ENCODE results near the gene BMPR1A. TPM values are rescaled to one million over a fixed set of nuclear protein-coding genes. Genes with fewer than 3 reads are reported as not detected.

The BMPR1A gene
- total RNA-seq, 2 experiments from 2014 or later = 10.8 to 13.6 TPM

- H3K36me3 Mint-ChIP-seq = peaks cover 10% of the 10 kb centered on the region
- H3K27me3 Mint-ChIP-seq = no peaks in the 10 kb centered on the region
- intact Hi-C loops (cut with micrococcal nuclease) = no loop called here
- CTCF ChIA-PET = no interaction called here
- H3K9me3 Mint-ChIP-seq = no peaks in the 10 kb centered on the region
- peaks cover 8% of the 10 kb centered on the region for H3K4me1 Mint-ChIP-seq (ENCODE audit: low read depth)
- POLR2A ChIA-PET = interaction anchor here (0.7 kb wide), 1 partner anchor 8 kb away, joined by 3 read pairs; no protein-coding TSS in a partner anchor
- no peak overlapping the region for H3K4me3 Mint-ChIP-seq
- no peak for DNase-seq
- H3K27ac Mint-ChIP-seq = no peak overlapping the region
These were observed 18.8 kb downstream of the BMPR1A start for GRCh38 chr10:86775056-86775869.

- CTCF ChIA-PET = no interaction called here
- intact Hi-C loops (cut with micrococcal nuclease) = no loop called here
- H3K4me3 Mint-ChIP-seq = no peak overlapping the region
These were observed 19.4 kb downstream of the BMPR1A start for GRCh38 chr10:86775870-86776180.

GRCh38 chr10:86779220-86780017 is 23.0 kb downstream of the BMPR1A start:
- H3K27ac Mint-ChIP-seq = no peak overlapping the region
- ChIA-PET POLR2A (no interaction called here), CTCF (interaction anchor here (0.6 kb wide), 1 partner anchor 181 kb away, joined by 3 read pairs; no protein-coding TSS in a partner anchor)
- H3K9me3 Mint-ChIP-seq = peaks cover 4% of the 10 kb centered on the region
- H3K4me1 Mint-ChIP-seq (ENCODE audit: low read depth) = peaks cover 18% of the 10 kb centered on the region
- intact Hi-C loops (cut with micrococcal nuclease) = no loop called here
- peaks cover 14% of the 10 kb centered on the region for H3K36me3 Mint-ChIP-seq
- DNase-seq = no peak
- no peaks in the 10 kb centered on the region for H3K27me3 Mint-ChIP-seq
- H3K4me3 Mint-ChIP-seq = no peak overlapping the region

More at GRCh38 chr10:86775870-86776180, 19.4 kb downstream of the BMPR1A start:
- Mint-ChIP-seq H3K27ac (no peak overlapping the region), H3K4me1 (ENCODE audit: low read depth) (peaks cover 6% of the 10 kb centered on the region), H3K36me3 (peaks cover 10% of the 10 kb centered on the region), H3K27me3 (no peaks in the 10 kb centered on the region), H3K9me3 (no peaks in the 10 kb centered on the region)
- DNase-seq = no peak
- POLR2A ChIA-PET = interaction anchor here (0.6 to 0.7 kb wide), 2 partner anchors 8 to 23 kb away, joined by 3 read pairs; no protein-coding TSS in a partner anchor

- ChIA-PET POLR2A (no interaction called here), CTCF (no interaction called here)
- no peak overlapping the region for H3K4me3 Mint-ChIP-seq
- intact Hi-C loops (cut with micrococcal nuclease) = no loop called here
- H3K27ac Mint-ChIP-seq = no peak overlapping the region
- peaks cover 16% of the 10 kb centered on the region for H3K4me1 Mint-ChIP-seq (ENCODE audit: low read depth)
- H3K27me3 Mint-ChIP-seq = no peaks in the 10 kb centered on the region
- H3K36me3 Mint-ChIP-seq = peaks cover 20% of the 10 kb centered on the region
- peaks cover 4% of the 10 kb centered on the region for H3K9me3 Mint-ChIP-seq
- DNase-seq = no peak
These were observed 26.4 kb downstream of the BMPR1A start for GRCh38 chr10:86782701-86783418.

- peaks cover 16% of the 10 kb centered on the region for H3K4me1 Mint-ChIP-seq (ENCODE audit: low read depth)
- H3K27me3 Mint-ChIP-seq = no peaks in the 10 kb centered on the region
- CTCF ChIA-PET = no interaction called here
- peaks cover 4% of the 10 kb centered on the region for H3K9me3 Mint-ChIP-seq
- H3K4me3 Mint-ChIP-seq = no peak overlapping the region
- no peak overlapping the region for H3K27ac Mint-ChIP-seq
- intact Hi-C loops (cut with micrococcal nuclease) = no loop called here
- peaks cover 11% of the 10 kb centered on the region for H3K36me3 Mint-ChIP-seq
- DNase-seq = no peak
- POLR2A ChIA-PET = no interaction called here
These were observed 28.6 kb downstream of the BMPR1A start for GRCh38 chr10:86785037-86785436.

GRCh38 chr10:86785968-86786367 is 29.5 kb downstream of the BMPR1A start:
- Mint-ChIP-seq H3K4me3 (no peak overlapping the region), H3K36me3 (peaks cover 10% of the 10 kb centered on the region), H3K27ac (no peak overlapping the region), H3K4me1 (ENCODE audit: low read depth) (peaks cover 16% of the 10 kb centered on the region), H3K9me3 (peaks cover 4% of the 10 kb centered on the region), H3K27me3 (no peaks in the 10 kb centered on the region)
- ChIA-PET CTCF (no interaction called here), POLR2A (interaction anchor here (0.6 kb wide), 1 partner anchor 52 kb away, joined by 3 read pairs; no protein-coding TSS in a partner anchor)
- DNase-seq = no peak
- intact Hi-C loops (cut with micrococcal nuclease) = no loop called here

- Mint-ChIP-seq H3K4me1 (ENCODE audit: low read depth) (peaks cover 16% of the 10 kb centered on the region), H3K9me3 (peaks cover 4% of the 10 kb centered on the region)
- CTCF ChIA-PET = no interaction called here
These were observed 29.9 kb downstream of the BMPR1A start for GRCh38 chr10:86786368-86786767.

GRCh38 chr10:86790394-86790793 is 34.0 kb downstream of the BMPR1A start:
- peaks cover 1% of the 10 kb centered on the region for H3K4me1 Mint-ChIP-seq (ENCODE audit: low read depth)
- ChIA-PET CTCF (no interaction called here), POLR2A (no interaction called here)
- no peaks in the 10 kb centered on the region for H3K27me3 Mint-ChIP-seq
- DNase-seq = no peak
- no peaks in the 10 kb centered on the region for H3K9me3 Mint-ChIP-seq
- no peak overlapping the region for H3K27ac Mint-ChIP-seq
- intact Hi-C loops (cut with micrococcal nuclease) = no loop called here
- peaks cover 6% of the 10 kb centered on the region for H3K36me3 Mint-ChIP-seq
- H3K4me3 Mint-ChIP-seq = no peak overlapping the region

More at GRCh38 chr10:86786368-86786767, 29.9 kb downstream of the BMPR1A start:
- no peak overlapping the region for H3K4me3 Mint-ChIP-seq
- no peak for DNase-seq
- no peak overlapping the region for H3K27ac Mint-ChIP-seq
- no peaks in the 10 kb centered on the region for H3K27me3 Mint-ChIP-seq
- POLR2A ChIA-PET = interaction anchor here (0.6 kb wide), 1 partner anchor 52 kb away, joined by 3 read pairs; no protein-coding TSS in a partner anchor
- intact Hi-C loops (cut with micrococcal nuclease) = no loop called here
- H3K36me3 Mint-ChIP-seq = peaks cover 10% of the 10 kb centered on the region

GRCh38 chr10:86792461-86793167 is 36.2 kb downstream of the BMPR1A start:
- Mint-ChIP-seq H3K36me3 (peaks cover 2% of the 10 kb centered on the region), H3K9me3 (no peaks in the 10 kb centered on the region), H3K27ac (no peak overlapping the region), H3K4me3 (no peak overlapping the region), H3K27me3 (no peaks in the 10 kb centered on the region), H3K4me1 (ENCODE audit: low read depth) (peaks cover 4% of the 10 kb centered on the region)
- intact Hi-C loops (cut with micrococcal nuclease) = no loop called here
- POLR2A ChIA-PET = no interaction called here
- no peak for DNase-seq
- CTCF ChIA-PET = no interaction called here

- POLR2A ChIA-PET = no interaction called here
- peaks cover 9% of the 10 kb centered on the region for H3K4me1 Mint-ChIP-seq (ENCODE audit: low read depth)
- intact Hi-C loops (cut with micrococcal nuclease) = no loop called here
- H3K9me3 Mint-ChIP-seq = no peaks in the 10 kb centered on the region
- H3K27me3 Mint-ChIP-seq = no peaks in the 10 kb centered on the region
- no peak overlapping the region for H3K4me3 Mint-ChIP-seq
- DNase-seq = no peak
- no peaks in the 10 kb centered on the region for H3K36me3 Mint-ChIP-seq
- CTCF ChIA-PET = no interaction called here
- H3K27ac Mint-ChIP-seq = no peak overlapping the region
These were observed 37.3 kb downstream of the BMPR1A start for GRCh38 chr10:86793696-86794095.

GRCh38 chr10:86795353-86795752 is 38.9 kb downstream of the BMPR1A start:
- no peaks in the 10 kb centered on the region for H3K27me3 Mint-ChIP-seq
- POLR2A ChIA-PET = no interaction called here
- intact Hi-C loops (cut with micrococcal nuclease) = no loop called here
- no peak for DNase-seq
- CTCF ChIA-PET = interaction anchor here (0.7 kb wide), 1 partner anchor 165 kb away, joined by 3 read pairs; no protein-coding TSS in a partner anchor
- H3K9me3 Mint-ChIP-seq = no peaks in the 10 kb centered on the region
- H3K4me1 Mint-ChIP-seq (ENCODE audit: low read depth) = peaks cover 16% of the 10 kb centered on the region
- no peaks in the 10 kb centered on the region for H3K36me3 Mint-ChIP-seq
- no peak overlapping the region for H3K27ac Mint-ChIP-seq
- no peak overlapping the region for H3K4me3 Mint-ChIP-seq
